GM18909 (cell line): Measurements from ENCODE around the gene ARF6.
"Not testable (repeated sequence)": the region's sequence is repeated elsewhere in the genome, so short reads cannot be mapped to it uniquely, and the experiment has no call there.

Source experiments
- ATAC-seq: cut with Tn5 transposase; IDR thresholded peaks from one replicate; pipeline ENCODE4 v1.9.1; 2021; ENCODE audit warnings: mild to moderate bottlenecking; ENCODE audit not compliant: unreplicated experiment, poor library complexity

ARF6 gene

DNA sequence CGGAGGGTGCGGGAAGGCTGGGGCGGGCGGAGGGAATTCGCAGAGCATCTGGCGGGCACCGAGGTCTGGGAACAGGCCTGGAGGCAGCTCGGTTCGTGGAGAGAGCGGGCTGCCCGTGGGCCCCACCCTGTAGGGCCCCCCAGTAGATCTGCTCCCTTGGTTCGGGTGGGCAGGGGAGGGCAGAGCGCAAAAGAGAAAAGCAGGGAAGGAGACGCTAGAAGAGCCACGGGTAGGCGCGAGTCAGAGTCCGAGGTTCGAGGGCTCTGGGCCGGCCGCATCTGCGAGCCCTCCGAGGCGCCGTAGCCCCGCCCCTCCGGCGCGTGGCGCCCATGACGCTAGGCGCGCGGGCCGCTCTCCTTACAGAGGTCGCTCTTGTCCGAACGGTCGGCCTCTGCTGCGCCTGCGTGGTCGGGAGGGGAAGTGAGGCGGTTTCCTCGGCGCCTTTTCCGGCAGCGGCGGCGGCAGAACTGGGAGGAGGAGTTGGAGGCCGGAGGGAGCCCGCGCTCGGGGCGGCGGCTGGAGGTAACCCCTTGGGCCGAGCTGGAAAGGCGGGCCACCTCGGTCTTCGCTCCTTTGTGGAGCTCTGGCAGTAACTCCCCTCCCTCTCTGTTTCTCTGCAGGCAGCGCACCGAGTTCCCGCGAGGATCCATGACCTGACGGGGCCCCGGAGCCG is at the start of gene ARF6:
ARF6 (plus strand) TSS at position 447 of the 673 bp plus-strand sequence. CDS start 655 bp downstream, outside the sequence.
- peak; percentile 83 for ATAC-seq

DNA sequence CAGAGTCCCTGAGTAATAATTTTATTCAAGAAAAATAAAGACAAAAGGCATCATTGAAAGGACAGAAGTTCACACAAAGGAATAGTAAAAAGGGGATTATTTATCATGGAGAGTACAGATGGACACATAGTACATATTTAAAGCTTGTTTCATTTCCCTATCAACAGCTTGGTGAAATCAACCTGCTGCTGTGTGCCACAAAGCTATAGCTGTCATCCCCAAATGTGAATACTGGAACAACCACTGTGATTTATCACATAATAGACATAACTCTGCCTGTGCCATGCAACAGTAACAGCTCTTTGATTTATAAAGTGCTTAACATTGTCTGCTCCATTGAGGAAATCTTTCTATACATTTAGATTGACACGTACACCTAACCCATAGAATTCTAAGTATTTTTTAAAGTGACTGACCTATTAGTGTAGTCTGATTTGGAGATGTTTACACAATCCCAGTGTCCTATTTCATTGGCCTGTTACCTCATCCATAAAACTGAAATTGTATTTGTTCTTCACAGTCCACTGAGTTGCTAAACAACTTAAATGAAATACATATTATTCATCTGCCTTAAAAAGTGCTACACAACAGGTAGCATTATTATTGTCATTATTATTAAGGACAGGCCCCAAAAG is 43.6 kb upstream of the ARF6 start:
- no peak for ATAC-seq

DNA sequence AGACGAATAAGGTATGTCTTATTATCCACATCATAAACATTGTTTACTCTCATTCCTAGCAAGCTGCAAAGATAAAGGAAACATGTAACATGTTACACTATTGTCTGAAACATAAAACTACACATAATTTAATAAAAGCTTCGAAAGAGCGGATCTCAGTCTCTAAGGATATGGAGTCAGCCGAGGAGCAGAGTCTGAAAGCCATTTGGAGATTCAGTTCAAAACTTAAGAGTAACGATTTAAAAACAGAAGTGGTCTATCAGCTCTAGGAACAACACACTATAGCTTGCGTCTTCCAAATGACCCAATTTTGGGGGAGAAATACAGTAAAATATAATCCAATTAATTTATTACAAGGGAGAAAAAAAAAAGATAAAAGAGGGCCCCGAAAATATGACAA is 41.1 kb upstream of the ARF6 start:
- no peak for ATAC-seq

DNA sequence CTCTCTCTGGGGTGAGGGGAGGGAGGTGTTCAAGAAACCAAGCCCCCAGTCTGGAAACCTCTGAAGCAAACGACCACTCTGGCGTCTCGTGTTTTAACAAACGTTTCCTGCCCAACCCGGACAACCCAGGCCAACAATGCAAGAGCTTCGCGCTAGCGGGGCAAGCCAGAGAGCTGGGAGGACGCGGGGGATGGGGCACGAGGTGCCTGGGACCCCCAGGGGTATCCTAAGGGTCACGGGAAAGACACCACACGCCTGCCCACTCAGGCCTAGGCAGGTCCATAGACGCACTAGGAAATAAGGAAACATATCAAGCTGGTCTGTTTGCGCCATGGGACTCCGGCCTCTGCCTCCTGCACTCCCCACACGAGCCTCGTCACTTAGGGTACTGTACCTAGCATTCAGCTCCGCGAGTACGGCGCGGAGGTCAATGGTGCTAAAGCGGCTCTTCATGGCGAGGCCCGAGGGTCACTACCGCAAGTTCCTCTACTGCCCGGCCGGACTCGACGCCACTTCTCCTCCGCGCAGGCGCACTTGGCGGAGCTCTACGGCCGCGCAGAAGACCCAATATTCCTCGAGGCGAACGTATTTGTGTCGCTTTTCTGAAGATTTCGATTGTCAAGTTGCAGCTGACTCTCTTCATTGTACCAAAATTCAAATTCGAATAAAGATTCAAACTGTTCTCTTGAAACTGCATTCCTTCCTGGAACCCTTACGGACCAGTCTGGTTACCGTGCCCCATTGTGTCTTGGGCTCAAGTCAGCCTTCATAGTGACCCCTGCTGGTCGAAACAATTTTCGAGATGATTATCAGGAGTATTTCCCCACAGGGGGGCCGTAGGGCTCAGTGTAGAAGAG is 40.4 kb upstream of the ARF6 start, which contains the start of gene NEMF:
NEMF (minus strand) TSS at position 488 of the 857 bp plus-strand sequence; CDS start at position 453, 35 bp downstream.
- peak; percentile 87 for ATAC-seq

DNA sequence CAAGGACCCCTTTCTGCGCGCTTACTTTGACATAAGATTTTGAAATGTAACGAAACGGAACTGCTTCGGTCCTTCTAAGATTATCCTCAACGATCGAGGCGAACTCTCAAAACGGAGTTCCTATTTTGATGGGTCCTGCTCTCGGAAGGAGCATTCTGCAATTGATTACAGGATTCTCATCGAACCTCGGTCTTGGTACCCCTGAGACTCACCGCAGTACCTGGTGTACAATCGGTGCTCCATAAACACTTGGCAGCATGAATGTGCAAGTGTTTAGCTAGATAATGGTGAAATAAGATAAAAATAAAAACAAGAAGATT is 39.8 kb upstream of the ARF6 start:
- ATAC-seq: no peak

DNA sequence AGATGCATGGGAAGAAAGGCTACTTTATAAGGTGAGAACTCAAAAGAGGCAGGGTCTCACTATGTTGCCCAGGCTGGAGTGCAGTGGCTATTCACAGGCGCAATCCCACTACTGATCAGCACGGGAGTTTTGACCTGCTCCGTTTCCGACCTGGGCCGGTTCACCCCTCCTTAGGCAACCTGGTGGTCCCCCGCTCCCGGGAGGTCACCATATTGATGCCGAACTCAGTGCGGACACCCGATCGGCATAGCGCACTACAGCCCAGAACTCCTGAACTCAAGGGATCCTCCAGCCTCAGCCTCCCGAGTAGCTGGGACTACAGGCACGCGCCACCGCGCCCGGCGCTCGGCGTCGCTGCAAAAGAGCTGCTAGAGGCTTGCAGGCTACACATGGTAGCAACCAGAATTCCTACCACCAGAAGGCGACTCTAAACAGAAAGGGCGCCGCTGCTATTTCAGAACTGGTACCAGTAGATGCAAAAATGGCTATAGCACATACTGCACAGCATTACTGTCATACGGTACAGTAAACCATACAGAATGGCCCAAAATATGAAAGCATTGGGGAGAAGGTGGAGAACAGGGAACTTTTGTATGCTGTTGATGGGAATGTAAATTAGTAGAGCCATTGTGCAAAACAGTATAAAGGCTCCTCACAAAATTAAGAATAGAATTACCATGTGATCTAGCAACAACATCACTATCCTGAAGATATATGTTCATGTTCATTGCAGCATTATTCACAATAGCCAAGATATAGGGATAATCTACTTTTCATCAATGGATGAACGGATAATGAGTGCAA is 39.1 kb upstream of the ARF6 start:
- ATAC-seq: peak; percentile 57

DNA sequence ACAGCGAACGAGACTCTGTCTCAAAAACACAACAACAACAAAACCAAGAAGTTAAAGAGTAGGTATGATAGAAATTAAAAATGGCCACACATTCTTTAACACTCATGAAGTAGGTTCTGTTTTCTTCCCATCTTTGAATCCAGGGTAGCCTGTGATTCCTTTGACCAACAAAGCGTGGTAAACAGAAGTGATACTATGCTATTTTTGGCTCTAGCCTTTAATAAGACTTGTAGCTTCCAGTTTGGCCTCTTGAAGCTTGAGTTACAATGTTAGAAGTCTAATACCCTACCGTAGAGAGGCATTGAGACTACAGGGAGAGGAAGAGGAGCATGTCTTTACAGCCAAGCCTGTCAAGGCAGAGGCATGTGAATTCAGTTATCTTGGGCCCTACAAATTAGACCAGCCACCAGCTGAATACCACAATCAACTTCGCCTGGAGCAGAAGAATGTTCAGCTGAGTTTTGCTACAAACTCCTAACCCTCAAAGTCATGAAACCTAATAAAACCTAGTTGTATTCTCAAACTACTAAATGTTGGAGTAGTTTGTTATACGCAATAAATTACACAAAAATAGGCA is 35.4 kb upstream of the ARF6 start:
- ATAC-seq: no peak

DNA sequence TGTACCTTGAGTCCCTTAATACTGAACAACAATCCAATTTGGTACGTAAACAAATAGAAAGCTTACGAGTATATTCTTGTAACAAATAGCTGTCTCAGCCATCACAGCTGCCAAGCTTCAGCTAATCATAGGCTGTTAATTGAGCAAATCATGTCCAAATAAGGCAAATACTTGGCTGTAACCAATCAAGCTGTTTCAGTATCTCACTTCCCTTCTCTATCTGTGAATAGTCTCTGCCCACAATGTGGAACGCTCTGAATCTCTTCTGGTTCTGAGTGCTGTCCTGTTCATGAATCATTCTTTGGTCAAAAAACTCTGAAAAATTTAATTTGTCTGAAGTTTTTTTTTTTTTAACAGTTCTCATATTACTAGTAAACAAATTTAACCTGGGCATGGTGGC is 34.5 kb upstream of the ARF6 start:
- ATAC-seq: no peak

DNA sequence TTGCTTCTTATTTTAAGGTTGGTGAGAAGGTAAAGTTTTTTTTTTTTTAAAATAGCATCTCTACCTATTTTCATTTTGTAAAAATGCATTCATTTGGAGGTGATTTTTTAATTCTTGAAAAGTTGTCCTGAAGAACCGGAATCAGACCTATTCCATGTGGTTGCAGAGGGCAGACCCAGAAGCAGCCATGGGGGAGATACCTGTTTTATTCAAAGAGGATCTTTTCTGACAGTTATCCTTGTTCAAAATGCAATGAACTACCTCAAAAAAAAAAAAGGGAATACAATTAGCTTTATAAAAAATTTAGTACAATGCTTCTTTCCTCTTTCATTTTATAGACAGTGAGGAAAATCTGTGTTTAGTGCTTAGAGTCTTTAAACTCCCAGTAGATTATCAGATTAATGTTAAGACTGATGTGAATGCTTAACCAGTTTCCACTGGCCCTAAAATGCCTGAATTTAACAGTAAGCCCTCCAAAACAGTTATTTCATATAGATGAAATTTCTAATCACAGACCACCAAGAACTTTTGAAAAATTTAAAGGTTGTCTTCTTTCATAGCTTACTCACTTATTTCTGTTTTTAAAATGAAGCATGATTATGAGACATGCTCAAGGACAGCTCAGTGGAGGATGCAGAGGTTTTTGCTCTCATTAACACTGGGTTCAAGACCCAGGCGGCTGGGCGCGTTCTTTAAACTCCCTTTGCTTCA is 31.7 kb upstream of the ARF6 start:
- ATAC-seq: no peak

DNA sequence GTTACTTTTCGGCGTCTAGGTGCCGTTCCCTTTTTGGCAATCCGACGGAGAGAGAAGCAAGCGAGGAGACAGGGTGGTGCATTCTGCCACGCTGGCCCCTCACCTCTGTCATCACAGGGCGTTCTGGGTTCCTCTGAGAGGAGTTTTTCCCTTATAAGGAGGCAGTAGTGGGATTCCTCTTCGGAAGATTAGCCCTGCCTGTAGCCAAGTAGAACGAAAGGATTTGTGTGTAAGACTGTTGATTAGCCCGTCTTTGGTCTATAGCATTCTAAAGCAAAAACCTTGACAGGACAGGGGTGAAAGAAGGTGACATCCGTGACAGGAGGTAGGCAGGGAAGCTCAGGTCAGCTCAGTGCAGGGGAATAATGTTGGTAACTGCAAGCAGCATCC is 31.2 kb upstream of the ARF6 start:
- peak; percentile 18 for ATAC-seq

DNA sequence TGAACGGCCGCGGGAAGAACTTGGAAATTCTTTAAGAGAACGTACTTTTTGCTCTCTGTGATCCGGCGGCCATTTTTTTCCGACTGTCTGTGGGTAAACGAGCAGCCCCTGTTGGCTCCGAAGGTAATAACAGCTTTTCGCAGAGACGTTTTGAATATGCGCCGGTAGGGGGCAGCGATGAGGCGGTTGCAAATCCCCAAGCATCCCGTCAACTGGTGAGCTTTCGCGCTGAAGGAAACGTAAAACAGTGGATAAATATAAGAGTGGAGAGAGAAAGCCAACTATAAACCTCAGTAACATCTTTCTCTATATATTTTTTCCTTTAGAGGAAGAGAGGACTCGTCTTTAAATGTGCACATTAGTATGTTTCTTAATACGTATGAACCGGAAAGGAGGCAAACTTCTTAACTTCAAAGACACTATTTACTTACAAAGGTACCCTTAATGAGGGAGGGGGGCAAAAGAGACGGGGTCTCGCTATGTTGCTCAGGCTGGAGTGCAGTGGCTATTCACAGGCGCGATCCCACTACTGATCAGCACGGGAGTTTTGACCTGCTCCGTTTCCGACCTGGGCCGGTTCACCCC is 30.7 kb upstream of the ARF6 start:
- peak; percentile 29 for ATAC-seq

DNA sequence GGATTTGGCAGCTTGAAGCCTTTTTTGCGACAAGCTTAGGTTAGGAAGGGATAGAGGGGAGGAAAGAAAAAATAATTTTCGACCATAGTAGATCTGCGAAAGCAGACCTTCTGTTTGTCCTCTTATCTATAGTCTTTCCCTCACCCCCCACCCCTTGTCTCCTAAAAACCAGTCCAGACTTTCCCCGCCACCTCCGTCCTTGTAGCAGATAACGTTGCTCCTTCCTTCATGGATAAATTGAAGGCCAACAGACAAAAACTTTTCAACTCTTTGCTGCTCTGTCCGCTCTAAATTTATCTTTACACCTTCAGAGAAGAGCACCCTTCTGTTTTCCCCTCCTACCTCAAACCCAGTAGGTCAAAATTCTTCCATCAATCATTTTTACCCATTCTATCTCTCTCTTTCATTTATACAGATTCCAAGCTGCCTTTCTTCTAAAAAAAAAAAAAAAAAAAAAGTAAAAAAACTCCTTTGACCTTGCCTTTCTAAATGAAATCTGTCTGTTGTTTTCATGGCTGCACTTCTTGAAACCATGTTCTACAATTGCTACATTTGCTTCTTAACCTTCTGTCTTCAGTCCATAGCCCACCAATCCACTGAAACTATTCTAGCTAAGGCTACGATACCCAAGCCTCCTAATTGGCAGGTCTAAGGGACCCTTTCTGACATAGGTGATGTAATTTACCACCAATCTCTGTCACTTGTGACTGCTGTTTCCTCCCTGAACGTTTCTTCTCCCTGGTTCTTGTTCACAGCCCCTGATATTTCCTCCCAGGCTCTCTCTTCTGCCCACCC is 29.2 kb upstream of the ARF6 start:
- no peak for ATAC-seq

DNA sequence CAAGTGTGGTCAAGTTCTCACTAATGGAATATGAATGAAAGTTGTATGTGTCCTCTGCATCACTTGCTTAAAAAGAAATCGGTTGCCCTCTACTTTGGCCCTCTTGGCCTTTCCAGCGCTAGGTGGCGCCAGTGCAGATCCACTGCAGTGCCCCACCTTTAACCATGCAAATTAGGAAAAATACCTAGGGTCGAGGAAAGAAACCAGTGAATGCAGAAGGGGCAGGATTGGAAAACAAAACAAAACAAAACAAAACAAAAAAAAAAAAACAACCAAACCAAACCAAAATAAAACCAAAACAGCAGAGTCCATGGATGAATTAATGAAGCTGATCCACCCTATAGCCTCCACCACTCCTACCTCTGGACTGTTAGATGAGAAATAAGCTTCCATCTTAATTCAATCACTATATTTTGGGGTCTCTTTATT is 27.4 kb upstream of the ARF6 start:
- no peak for ATAC-seq

DNA sequence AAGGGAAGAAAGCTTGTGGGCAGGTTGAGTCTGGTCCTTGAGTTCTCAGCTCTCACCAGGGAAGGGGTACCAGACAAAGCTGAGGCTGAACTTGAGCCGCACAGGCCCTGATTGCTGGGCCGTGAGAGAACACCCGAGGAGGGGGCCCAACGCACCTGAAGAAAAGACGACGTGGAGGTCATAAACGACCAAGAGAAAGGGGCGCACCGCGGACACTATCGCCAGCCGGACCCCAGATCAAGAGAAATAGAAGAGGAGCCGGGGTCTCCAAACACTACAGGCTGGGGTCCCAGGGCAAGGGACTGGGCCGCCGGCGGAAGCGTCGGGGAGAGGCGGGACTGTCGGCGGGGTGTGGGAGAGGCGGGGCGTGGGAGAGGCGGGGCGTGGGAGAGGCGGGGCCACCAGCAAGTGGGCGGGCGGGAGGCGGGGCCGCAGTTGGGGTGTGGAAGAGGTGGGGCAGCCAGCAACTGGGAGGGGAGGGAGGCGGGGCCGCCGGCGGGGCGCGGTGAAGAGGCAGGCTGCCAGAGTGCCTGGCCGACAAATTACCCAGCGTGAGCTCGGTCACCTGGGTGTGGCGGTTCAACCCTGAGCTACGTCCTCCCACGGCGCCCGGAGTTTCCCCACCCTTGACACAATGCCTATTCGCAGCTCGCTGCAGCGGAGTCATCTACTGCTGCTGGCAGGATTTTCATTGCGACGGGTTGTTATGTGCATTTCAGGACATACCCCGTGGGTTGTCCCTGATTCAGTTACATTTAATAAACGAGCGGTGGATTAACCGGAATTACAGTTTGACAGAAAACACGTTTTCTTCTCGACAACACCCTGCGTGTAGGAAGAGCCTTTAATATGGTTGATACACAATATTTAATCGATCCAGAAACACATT is 24.8 kb upstream of the ARF6 start:
- peak; percentile 91 for ATAC-seq

DNA sequence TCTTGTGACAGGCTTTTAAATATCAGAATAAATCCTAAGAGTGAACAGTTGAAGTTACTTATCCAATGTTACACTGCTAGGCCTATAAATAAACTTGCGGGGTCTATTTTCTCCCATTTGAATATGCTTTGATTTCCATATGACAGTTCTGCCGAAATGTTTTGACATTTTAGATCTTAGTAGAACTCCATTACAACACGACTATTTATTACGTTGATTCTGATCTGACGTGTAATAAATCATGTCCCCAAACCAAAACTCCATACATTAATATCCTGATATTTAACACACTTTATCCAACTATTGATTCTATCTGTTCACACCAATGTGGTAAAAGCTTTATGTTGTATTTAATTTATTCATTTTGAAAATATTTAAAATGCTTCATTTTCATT is 24.2 kb upstream of the ARF6 start:
- ATAC-seq: no peak

DNA sequence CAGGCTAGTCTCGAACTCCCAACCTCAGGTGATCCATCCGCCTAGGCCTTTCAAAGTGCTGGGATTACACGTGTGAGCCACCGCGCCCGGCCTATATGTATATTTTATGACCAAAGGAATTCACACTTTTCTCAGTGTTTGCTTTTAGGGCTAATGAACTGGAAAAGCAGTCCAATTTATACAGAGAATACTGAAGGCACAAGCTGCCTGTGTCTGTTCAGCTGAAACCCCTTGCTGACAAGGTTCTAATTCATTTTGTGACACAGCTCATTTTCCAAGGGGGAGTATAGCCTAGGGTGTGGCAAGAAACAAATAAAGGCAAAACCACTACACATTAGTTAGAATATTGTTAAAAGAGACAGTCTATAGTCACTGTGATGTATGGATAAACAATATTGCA is 22.0 kb upstream of the ARF6 start:
- no peak for ATAC-seq

DNA sequence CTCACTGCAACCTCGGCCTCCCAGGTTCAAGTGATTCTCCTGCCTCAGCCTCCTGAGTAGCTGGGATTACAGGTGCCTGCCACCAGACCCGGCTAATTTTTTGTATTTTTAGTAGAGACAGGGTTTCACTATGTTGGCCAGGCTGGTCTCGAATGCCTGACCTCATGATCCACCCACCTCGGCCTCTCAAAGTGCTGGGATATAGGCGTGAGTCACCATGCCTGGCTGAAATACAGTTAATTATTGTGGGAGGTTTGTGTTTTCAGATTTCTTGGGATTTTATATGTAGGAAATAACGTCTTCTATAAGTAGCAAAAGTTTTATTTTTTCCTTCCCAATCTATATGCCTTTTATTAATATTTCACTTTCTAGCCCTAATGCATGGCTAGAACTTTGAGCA is 19.3 kb upstream of the ARF6 start:
- ATAC-seq: not testable (repeated sequence)
